Vagina (tissue), 2 donors: ENCODE results near the gene HRG.

Experiments
- POLR2A ChIP-seq, 2 donors: fragments of 450-650 bp; IDR thresholded peaks; one replicate each; pipeline ENCODE4 v1.6.1; 2017; ENCODE audit warnings: antibody characterized with exemption in 2 of 2, mild to moderate bottlenecking in 2 of 2, moderate library complexity in 2 of 2
- TF ChIP-seq, protein P1 (sequence below), 3 experiments: fragments of 450-650 bp in 2 of 3; fragments of 200-600 bp in 1 of 3; sonication (generic) in 1 of 3; IDR thresholded peaks; one replicate each; pipeline ENCODE4 v1.5.1; 2017 to 2019; ENCODE audit warnings: antibody characterized with exemption in 3 of 3, mild to moderate bottlenecking in 2 of 3, moderate library complexity in 2 of 3

DNA sequence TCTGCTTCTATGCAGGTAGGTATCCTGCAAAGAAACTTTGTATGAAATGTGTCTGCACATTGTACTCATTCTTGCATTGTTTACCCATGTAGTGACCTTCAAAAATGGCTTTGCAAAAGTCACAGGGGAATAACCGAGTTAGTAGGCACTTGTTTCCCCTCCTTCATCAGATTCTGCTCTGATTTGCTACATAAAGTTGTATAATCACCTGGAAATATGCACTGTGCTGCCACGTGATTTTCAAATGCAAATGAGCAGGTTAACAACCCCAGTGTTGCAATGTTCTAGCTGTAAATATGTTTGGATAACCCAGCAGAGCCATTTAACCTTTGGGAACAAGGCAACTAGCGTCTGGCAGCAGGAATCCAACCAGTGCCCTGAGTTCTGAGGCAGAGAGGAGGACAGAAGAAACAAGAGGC lies 51.2 kb downstream of the HRG start, which contains the start of gene KNG1:
- TF ChIP-seq, protein P1, sequence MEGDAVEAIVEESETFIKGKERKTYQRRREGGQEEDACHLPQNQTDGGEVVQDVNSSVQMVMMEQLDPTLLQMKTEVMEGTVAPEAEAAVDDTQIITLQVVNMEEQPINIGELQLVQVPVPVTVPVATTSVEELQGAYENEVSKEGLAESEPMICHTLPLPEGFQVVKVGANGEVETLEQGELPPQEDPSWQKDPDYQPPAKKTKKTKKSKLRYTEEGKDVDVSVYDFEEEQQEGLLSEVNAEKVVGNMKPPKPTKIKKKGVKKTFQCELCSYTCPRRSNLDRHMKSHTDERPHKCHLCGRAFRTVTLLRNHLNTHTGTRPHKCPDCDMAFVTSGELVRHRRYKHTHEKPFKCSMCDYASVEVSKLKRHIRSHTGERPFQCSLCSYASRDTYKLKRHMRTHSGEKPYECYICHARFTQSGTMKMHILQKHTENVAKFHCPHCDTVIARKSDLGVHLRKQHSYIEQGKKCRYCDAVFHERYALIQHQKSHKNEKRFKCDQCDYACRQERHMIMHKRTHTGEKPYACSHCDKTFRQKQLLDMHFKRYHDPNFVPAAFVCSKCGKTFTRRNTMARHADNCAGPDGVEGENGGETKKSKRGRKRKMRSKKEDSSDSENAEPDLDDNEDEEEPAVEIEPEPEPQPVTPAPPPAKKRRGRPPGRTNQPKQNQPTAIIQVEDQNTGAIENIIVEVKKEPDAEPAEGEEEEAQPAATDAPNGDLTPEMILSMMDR (IDR thresholded peaks at IDR 0.05): no peak
- TF ChIP-seq POLR2A (IDR thresholded peaks at IDR 0.05): no peak
